AG20443 (cell line): ENCODE measurements around the gene ADH1C.
"Not testable (repeated sequence)": the region's sequence is repeated elsewhere in the genome, so short reads cannot be mapped to it uniquely, and the experiment has no call there.

Experiments used
- DNase-seq: peaks from one replicate; pipeline ENCODE4 v3.0.0; 2012; ENCODE audit warnings: low spot score, mixed read lengths

The ADH1C gene

DNA sequence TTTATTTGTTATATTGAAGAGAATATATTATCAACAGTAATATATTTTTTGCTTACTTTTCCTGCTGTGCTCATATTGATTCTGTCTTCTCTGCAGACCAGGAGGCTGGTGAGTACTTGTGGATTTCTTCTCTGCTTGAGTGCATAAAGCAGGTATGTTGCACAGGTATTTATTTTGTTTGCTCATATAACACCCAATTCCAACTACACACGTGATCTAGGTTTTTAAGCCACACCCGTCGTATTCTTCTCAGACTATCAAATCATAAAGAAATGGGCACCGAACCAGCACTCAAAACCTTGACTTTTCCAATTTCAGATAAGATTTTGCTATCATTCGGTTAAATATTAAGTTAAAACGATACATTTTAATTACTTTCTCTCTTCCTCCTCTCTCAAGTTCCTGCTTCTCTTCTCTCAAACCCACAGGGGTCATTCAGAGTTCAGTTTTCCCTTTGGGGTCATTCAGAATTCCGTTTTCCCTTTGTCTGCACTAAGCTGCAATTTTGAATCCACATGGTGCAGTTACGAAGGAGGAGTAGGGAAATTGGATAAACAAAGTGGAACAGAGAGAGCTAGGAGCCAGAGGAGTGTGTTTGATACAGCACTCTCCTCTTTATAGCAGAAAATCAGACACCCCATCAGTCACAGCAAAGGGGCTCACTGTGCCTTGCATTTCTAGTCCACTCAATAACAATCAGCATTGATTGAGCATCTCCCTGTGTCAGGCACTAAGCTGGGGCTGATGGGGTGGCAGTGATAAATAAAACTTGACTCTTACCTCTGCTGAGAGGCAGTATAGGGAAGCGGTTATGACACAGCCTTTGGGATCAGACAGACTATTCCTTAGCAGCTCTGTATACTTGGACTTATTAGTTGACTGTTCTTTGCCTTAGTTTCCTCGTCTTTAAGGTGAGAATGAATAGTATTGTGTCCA is at the start of gene ADH1C:
TSS of gene ADH1C (minus strand) at position 145 of the 936 bp plus-strand sequence. CDS start at position 74, 71 bp downstream.
- no peak for DNase-seq

DNA sequence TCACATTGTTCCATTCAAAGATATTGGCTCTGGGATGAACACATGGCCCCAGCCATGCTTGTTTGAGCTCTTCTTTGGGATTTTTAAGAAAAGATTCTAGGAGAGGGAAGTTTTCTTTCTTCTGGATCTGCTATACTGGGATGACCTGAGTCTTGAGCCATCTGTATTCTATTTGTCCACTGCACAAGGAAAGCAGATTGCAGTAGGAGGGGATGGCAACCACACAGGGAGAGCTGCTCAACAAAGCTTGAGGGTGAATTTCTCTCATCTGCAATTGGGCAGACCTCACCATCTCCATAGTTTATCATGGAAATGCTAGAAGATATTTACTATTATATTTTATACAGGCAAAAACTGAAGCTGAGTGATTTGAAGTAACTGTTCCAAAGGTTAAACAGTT is 48.3 kb upstream of the ADH1C start:
- DNase-seq, result no peak

DNA sequence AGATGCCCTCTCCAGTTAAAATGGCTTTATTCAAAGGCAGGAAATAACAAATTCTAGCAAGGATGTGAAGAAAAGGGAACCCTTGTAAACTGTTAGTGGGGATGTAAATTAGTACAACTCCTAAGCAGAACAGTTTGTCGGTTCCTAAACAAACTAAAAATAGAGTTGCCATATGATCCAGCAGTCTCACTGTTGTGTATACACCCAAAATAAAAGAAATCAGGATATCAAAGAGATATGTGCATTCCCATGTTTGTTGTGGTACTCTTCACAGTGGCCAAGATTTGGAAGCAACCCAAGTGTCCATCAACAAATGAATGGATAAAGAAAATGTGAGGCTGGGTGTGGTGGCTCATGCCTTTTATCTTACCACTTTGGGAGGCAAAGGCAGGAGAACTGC is 46.5 kb upstream of the ADH1C start:
- DNase-seq, result no peak

DNA sequence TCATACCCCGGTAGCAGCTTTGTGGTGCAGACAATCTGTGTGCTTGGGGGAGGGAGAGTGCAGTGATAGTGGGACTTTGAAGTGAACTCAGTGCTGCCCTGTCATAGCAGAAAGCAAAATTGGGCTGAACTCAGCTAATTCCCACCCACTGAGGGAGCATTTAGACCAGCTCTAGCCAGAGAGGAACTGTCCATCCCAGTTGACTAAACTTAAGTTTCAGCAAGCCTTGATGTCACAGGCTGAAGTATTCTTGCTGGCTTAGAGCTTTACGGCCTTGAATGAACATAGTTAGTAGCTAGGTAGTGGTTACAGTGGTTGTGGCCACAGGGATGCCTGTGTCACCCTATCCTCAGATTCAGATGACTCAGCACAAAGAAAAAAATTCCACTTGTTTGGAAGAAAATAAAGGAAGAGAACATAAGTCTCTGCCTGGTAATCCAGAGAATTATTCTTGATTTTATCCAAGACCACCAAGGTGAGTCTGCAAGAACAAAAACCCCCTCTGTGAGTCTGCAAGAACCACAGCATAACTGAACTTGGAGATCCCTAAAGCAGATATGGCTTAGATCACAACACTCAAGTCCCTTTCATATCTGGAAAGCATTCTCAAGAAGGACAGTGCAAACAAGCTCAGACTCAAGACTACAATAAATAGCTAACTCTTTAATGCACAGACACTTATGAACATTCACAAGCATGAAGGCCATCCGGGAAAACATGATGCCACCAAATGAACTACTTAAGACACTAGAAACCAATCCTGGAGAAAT is 43.2 kb upstream of the ADH1C start:
- DNase-seq, result peak; percentile 30

DNA sequence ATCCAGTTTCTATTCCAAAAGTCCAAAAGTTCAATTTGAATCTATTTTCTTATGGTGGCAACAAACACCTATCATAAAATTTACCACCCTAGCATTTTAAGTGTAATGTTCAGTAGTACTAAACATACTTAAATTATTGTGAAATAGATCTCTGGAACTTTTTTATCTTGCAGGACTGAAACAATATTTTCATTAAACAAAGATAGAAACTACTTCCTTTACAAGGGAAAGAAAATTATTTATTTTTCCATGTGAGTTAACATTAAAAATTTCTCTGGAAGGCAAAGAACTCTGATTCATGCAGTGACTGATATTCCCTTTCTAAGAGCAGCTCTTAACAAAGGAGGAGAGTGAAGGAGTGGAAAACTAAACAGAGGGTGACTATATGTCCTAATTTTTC is 42.4 kb upstream of the ADH1C start:
- DNase-seq, result peak; percentile 17

DNA sequence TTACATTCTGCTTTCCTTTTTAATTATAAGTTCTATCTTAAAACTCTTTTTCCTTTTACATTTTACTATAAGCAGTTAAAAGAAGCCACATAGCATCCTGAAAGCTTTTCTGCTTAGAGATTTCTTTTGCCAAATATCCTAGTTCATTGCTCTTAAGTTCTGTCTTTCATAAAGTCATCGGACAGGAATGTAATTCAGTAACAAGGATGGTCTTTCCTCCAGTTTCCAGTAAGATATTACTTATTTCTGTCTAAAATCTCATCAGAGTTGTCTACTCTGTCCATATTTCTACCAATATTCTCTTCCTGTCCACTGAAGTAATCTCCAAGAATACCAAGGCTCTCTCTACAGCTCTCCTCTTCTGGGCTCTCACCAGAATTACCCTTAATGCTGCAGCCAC is 37.5 kb upstream of the ADH1C start:
- peak; percentile 12 for DNase-seq

DNA sequence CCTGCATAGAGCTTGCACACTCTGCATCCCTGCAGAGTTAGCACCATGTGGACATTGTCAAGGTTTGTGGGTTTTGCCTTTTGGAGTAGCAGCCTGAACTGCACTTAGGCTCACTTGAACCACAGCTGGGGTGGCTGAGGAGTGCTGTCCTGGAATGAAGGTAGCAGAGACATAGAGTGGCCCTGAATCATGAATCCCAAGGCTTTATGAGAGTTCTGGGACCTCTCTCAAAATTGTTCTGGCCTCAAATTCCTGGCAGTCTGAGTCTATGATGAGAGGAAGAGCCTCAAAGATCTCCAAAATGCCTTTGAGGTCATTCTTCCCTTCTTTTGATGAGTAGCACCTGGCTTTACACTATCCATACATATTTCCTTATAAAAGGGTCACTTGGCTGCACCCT is 37.1 kb upstream of the ADH1C start:
- DNase-seq, result peak; percentile 11

DNA sequence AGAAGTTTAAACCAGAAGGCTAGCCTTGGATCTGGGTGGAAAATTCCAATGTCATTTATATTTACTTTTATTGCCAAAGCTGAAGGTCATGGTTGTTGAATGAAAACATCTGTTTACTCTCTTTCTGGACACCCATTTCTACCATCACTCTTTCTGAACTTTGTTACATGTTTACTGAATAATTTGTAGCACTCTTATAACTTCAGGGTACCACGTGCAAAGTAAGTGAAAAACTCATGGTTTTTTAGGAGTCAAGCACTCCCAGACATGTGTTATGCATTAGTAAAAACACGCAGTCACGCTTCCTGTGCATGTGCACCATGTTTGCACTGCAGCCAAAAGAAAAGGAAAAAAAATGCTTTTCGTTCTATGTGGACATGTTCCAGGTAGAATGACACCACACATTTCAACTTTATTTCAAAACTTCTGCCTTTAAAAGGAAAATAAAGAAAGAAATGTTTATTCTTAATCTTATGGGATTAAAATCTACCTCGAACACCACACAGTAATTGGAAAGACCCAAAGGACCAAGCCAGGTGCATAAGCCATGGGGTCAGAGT is 31.4 kb upstream of the ADH1C start:
- peak; percentile 75 for DNase-seq

DNA sequence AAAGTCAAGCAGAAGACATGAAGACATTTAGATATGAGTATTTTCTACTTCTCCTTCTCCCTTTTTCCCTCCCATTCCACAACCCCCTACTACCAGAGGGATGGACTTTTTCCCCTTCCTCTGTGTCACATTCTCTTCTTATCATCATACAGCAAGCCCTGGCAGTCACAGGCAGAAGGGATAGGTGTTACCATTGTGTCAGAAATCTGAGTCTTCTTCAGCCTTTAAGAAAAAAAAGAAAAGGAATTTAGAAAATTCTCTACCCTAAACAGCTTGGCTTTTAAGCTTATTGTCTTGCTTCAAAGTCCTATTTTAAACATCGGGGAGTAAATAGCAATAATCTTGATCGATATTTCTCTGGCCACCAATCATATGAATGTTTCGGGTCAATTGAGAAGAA is 30.9 kb upstream of the ADH1C start:
- DNase-seq, result no peak

DNA sequence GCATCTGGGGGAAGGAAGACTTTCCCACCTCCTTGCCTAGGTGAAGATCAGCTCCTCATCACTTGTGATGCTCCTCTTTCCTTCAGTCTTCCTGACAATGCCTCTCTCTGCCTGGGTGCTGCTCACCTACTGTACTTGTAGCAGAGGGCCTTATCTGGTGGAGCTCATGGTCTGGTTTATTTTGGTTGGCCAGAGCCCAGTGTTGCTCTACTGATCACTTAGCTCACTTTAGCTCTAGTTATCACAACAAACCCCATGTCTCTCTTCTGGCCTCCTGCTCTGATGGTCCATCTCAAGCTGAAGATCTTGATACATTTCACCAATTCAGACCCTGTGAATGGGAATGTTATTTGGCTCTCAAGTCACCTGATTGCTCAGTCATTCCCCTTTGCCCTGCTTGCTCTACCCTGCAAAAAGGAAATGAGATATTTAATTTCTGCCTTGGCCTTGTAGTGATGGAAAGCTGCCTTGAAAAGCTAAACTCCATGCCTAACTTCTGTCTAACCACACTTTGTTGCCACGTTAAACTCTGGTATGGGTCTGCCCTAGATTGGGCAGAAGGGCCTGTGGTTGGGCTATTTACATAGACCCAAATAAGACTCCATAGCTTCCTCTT is 30.3 kb upstream of the ADH1C start:
- DNase-seq, result no peak

DNA sequence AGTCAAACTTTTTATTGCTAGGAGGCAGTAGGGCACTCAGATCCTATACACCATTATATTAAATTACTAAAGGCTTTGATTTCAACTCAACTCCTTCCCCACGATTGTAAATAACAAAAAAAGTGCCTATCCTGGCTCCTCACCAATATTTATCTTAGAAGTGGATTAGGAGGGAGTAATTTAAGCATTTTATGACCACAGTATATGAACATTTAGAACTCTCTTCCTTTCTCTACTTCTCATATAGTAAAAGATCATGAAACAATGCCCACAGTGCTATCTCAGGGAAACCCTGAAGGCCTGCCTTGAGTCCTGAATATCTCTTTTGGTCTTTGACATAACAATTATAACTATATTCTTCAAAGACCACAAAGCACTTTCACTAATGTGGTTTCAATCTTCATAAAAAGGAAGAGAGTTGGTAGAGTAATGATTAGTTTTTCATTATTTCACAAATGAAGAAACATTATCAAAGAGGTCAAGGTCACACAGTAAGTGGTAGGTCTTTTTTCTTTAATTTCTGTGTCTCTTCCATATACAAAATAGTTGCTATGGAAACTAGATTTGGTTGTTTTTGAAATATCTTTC is 29.1 kb upstream of the ADH1C start:
- no peak for DNase-seq

DNA sequence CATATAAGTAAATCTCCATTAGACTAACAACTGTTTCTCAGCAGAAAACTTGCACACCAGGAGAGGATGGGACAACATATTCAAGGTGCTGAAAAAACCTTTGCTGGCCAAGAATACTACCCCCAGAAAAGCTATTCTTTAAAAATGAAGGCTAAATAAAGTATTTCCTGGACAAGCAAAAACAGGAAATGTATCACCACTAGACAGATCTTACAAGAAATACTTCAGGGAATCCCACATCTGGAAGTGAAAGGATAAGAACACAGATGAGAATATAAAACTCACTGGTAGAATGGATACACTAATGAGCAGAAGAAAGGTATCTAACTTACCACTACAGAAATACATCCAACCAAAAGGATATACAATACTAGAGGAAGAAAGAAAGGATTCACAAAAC is 27.0 kb upstream of the ADH1C start:
- DNase-seq, result no peak

DNA sequence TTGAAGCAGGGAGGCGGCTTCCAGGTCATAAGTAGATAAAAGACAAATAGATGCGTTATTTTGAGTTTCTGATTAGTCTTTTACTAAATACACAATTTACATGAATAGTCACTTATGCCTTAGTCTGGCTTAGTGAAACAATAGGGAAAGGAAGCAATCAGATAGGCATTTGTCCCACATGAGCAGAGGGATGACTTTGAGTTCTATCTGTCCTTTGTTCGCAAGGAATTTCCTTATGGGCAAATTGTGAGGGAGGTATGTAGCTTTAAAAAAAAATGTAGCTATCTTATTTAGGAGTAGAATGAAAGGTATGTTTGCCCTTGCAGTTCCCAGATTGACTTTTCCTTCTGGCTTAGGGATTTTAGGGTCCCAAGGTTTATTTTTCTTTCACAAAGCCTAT is 26.3 kb upstream of the ADH1C start:
- no peak for DNase-seq

DNA sequence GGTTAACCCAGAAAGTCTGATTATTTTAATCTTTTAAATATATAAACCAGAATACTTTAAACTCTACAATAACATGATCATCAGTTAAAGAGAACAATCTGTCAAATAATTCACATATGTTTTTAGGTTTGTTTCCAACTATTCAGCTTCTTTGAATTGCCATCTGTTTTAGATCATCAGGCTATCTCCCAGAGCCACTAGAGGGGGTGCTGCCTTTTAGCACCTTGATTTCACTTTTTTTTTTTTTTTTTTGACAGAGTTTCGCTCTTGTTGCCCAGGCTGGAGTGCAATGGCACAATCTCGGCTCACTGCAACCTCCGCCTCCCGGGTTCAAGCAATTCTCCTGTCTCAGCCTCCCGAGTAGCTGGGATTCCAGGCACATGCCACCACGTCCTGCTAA is 24.8 kb upstream of the ADH1C start:
- peak; percentile 24 for DNase-seq

DNA sequence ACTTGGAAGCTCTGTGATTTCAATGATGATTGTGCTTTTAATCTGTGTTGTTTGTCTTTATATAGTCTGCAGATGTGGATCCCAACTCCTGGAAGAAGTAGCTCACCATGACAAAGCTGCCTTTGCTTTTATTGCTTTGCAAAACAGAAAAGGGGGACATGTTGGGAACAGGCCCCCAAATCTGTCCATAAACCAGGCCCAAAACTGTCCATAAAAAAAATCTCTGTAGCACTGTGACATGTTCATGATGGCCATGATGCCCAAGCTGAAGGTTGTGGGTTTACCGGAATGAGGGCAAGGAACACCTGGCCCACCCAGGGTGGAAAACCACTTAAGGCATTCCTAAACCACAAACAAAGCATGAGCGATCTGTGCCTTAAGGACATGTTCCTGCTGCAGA is 19.9 kb upstream of the ADH1C start:
- DNase-seq, result not testable (repeated sequence)

DNA sequence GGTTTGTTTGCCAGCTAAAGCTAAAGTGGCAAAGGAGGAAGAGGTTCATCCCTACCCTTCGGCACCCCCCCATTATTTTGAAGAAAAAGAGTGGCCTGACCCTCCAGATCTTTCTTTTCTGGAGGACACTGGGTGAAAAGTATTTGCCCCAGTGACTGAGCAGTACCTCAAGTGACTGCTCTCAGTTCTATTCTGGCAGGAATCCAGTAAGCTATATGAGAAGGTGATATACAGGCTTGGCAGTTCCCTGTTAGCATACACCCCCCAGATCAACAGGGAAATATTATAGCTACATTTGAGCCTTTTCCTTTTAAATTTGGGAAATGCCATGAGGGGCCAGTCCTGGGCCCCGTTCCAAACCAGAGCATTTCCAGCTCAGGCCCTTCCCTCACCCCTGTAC is 15.3 kb upstream of the ADH1C start:
- DNase-seq, result not testable (repeated sequence)

DNA sequence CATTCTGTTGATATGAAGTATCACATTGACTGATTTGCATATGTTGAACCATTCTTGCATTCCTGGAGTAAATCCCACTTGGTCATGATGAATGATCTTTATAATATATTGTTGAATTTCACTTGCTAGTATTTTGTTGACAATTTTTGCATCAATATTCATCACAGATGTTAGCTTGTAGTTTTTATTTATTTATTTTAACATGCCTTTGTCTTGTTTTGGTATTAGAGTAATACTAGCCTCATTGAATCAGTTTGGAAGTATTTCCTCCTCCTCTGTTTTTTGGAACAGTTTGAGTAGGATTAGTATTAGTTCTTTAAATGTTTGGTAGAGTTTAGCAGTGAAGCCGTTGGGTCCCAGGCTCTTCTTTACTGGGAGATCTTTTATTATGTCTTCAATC is 13.9 kb upstream of the ADH1C start:
- DNase-seq, result no peak

DNA sequence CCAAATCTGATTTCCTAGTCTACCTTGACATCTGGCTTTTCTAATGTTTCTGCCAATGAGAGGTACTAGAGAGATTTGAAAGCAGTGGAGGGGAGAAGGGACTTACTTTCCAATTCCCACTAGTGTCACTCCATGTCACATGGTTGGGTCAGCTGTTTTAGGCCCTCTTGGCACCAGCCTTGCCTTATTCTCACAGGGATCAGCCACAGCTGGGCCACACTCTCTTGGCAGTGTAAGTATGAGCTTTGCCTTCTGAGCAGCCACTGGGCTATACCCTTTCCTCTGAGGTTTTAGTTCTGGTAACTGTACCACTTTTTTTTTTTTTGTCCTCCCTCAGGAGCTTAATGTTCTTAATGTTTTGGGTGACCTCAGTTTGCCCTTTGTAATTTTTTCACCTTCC is 10.2 kb upstream of the ADH1C start:
- no peak for DNase-seq

DNA sequence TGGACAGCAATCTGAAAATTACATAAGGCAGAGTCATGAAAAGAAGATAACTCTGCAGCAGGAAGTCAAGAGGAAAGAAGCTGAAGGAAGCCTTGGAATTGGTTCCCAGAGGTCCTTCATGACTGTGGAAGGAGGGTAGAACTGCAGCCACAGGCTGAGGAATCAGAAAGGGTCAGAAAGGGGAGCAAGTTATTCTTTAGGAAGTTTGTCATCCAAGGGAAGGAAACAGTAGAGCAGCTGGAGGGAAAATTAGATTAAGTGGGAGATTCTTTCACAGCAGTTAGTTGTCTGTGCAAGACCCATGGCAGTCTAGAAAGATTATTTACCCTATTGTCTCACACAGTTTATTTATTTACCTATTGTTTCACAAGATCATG is 9.3 kb upstream of the ADH1C start:
- no peak for DNase-seq

DNA sequence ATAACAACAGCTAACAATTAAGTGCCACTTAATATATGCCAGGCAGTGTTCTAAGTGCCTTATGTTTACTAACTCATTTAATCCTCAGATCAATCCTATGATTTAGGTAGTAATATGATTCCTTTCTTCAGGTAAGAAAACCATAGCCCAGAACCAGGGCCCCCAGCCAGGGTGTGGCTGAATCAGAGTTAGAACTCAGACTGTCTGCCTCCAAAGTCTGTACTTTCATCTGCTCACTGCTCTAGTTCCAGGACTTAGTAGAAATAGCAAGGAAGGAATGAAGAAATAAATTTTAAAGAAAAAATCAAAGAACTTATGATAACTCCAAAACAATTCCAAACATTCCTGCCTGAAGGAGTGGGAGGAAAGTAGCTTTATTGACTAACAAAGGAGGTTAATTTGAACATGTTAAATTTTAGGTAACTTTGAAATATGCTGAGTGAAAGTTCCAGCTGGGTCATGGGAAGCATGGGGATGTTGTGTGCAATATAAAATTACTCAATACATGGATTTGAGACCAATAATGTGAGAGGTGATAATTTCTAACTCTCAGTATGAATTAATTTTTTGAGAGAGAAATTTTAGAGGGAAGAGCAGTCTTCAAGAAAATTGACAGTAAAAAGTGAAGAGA is 8.8 kb upstream of the ADH1C start:
- no peak for DNase-seq

DNA sequence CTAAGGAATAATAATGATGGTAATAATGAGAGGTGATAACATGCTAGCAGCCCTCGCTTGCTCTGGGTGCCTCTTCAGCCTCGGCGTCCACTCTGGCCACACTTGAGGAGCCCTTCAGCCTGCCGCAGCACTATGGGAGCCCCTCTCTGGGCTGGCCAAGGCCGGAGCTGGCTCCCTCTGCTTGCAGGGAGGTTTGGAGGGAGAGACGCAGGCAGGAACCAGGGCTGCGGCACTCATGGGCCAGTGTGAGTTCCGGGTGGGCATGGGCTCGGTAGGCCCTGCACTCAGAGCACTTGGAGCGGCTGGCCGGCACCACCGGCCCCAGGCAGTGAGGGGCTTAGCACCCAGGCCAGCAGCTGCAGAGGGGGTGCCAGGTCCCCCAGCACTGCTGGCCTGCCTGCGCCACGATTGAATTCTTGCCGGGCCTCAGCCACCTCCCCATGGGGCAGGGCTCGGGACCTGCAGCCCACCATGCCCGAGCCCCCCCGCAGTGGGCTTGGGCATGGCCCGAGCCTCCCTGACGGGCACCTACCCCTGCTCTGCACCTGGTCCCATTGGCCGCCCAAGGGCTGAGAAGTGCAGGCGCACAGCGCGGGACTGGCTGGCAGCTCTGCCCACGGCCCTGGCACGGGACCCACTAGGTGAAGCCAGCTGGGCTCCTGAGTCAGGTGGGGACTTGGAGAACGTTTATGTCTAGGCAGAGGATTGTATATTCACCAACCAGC is 7.1 kb upstream of the ADH1C start:
- no peak for DNase-seq
